NCI-H345 treated with DMSO at 0.1 percent for 48 hours (cell line): Measurements from ENCODE around the gene DGCR2.
"Not testable (repeated sequence)": the region's sequence is repeated elsewhere in the genome, so short reads cannot be mapped to it uniquely, and the experiment has no call there.

ENCODE experiments used
- DNase-seq: peaks from one replicate; lab custom pipeline; 2025; ENCODE audit not compliant: unreplicated experiment; lab: John Stamatoyannopoulos, UW

Gene DGCR2

DNA sequence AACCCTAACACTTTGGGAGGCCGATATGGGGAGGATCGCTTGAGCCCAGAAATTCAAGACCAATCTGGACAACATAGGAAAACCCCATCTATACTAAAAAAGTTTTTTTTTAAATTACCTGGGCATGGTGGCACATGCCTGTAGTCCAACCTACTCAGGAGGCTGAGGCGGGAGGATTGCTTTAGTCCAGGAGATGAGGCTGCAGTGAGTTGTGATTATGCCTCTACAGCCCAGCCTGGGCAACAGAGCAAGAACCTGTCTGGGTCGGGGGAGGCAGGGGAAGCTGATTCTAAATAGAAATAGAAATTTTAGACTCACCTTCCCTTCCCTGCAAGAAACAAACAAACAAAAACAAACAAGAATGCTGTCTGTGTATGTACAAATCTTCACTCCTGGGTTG, 133.3 kb downstream of the DGCR2 start:
- no peak for DNase-seq

DNA sequence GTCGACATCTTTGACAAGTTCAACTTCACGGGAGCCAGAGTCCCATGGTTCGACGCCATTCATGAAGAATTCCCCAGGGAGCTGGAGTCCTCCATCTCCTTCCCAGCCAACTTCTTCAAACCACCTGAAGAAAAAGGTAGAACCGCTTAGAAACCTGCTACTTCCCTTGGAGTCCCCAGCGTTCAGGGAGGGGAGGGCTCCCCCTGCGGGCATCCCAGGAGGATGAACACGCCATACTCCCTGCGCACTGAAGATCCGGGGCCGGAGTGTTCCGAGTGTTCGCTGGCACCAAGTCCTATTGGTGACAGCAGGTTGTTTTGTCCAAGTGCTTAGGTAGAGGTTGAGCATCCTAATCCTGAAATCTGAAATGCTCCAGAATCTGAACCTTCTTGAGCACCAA, 134.4 kb downstream of the DGCR2 start:
- no peak for DNase-seq

DNA sequence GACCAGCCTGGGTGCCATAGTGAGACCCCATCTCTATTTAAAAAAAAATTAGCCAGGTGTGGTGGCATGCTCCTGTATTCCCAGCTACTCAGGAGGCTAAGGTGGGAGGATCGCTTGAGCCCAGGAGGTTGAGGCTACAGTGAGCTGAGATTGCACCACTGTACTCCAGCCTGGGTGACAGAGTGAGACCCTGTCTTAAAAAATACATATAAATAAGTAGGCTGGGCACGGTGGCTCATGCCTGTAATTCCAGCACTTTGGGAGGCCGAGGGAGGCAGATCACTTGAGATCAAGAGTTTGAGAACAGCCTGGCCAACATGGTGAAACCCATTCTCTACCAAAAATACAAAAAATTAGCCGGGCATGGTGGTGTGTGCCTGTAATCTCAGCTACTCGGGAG, 135.1 kb downstream of the DGCR2 start:
- not testable (repeated sequence) for DNase-seq
